HG03442 (cell line): ENCODE data around the gene SARDH.
"Not testable (repeated sequence)": the region's sequence is repeated elsewhere in the genome, so short reads cannot be mapped to it uniquely, and the experiment has no call there.

Experiments used
- ATAC-seq: cut with Tn5 transposase; IDR thresholded peaks from one replicate; pipeline ENCODE4 v1.9.1; 2021; ENCODE audit warnings: mild to moderate bottlenecking, moderate library complexity; ENCODE audit not compliant: unreplicated experiment

SARDH gene

GRCh38 chr9:133635533-133636531, 102.3 kb downstream of the SARDH start, which contains the start of gene DBH:
Gene DBH (plus strand): TSS chr9:133636363. CDS start chr9:133636372, 9 bp downstream.
- no peak for ATAC-seq

GRCh38 chr9:133635098-133635497, 103.1 kb downstream of the SARDH start:
- no peak for ATAC-seq

GRCh38 chr9:133634081-133634691, 104.0 kb downstream of the SARDH start:
- no peak for ATAC-seq

DNA sequence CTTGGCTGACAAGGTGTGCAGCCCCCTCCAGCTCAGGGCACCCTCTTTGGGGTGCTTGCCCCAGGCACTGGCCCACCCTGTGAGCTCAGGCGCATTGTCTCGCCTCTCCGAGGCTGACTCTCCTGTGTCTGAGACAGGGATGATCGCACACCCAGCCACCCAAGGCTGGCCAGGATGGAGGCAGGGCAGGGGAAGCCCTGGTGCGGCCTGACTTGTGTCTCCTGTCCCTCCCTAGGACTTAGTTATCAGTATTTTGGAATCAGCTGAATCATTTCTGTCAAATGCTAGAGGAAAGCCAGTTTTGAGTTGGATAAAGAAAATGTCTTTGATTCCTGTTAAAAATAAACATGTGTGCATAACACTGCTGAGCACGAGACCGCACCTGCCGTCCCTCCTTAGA, 104.5 kb downstream of the SARDH start:
- no peak for ATAC-seq

- no peak for ATAC-seq
Observed at GRCh38 chr9:133632806-133633680, 105.1 kb downstream of the SARDH start.

DNA sequence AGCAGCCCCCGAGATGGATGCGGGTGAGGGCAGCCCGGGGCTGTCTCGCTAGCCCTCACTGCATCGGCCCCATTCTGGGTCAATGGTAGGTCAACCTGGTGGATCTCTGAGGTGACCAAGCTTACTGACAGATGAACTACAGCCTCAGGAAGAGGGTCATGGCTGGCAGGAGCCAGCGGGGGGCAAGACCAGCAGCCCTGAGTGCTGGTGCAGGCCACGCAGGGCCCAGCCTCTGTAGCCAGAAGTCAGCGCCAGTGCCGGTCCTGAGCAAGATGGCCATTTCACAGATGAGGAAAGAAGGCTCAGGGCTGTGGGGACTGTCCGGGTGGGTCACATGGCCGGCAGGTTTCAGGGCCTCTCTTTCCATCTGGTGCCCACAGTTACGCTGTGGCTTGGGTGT, 107.0 kb downstream of the SARDH start:
- ATAC-seq, result no peak

GRCh38 chr9:133629221-133630110, 108.7 kb downstream of the SARDH start:
- no peak for ATAC-seq

GRCh38 chr9:133628766-133629165, 109.4 kb downstream of the SARDH start:
- ATAC-seq, result no peak

- ATAC-seq, result no peak
Observed at GRCh38 chr9:133627341-133627740, 110.8 kb downstream of the SARDH start.

GRCh38 chr9:133626008-133626407, 112.1 kb downstream of the SARDH start:
- not testable (repeated sequence) for ATAC-seq

DNA sequence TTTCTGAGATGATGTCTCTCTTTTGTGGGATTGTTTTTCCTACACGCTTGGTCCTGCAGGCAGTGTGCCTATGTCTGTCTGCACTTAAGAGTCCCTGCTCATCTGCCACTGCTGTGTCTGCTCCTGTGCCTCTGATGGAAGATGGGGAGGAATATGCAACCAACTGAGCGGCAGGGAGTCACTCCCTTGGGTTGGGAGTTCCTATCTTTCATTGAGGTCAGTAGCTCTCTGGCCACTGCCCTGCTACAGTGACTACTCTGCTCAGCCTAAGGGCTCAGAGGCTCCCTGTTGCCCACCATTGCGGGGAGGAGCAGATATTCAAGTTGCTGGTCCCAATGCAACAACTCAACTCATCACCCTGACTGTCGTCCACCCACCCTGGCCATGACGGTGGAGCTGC, 115.6 kb downstream of the SARDH start:
- no peak for ATAC-seq

- ATAC-seq, result no peak
Observed at GRCh38 chr9:133621725-133622267, 116.4 kb downstream of the SARDH start.

DNA sequence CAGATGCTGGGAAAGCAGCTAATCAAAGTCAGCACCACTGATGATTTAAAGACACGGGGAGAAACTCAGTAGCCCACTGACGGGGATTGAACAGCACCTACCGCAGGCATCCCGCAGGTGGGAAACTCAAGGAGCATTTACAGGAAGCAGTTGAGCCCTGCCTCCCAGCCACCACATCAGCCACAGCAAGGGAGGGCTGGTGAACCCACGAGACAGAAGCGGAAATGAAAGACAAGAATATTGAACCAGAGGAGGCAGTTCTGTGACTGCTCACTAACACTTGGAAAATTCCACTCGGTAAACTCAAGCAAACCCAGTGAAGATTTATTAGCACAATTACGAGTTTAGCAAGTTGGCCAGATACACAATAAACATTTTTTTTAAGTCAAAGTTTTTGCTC, 118.4 kb downstream of the SARDH start:
- peak; percentile 45 for ATAC-seq

- ATAC-seq, result no peak
Observed at GRCh38 chr9:133618726-133619125, 119.4 kb downstream of the SARDH start.

- ATAC-seq, result no peak
Observed at GRCh38 chr9:133616643-133617405, 121.3 kb downstream of the SARDH start.

- no peak for ATAC-seq
Observed at GRCh38 chr9:133615606-133616188, 122.5 kb downstream of the SARDH start.

- ATAC-seq, result no peak
Observed at GRCh38 chr9:133615186-133615585, 123.0 kb downstream of the SARDH start.

DNA sequence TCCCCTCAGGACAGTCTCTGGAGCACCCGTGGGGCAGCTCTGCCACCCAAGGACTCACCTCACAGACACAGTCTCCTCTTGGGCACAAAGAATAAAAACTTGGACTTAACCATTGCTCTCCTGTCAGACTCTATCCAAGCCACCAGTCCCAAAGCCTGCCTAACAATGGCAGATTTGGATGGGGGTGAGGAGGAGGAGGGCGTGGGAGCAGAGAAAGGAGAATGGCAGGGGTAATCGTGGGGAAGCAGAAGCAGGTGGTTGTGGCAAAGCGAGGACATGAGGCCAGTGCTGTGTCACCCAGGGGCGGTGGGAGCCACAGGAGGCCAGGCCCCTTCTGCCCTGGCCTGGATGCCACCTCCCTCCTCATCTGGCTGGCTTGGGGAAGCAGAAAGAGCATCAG, 123.5 kb downstream of the SARDH start:
- ATAC-seq, result no peak

DNA sequence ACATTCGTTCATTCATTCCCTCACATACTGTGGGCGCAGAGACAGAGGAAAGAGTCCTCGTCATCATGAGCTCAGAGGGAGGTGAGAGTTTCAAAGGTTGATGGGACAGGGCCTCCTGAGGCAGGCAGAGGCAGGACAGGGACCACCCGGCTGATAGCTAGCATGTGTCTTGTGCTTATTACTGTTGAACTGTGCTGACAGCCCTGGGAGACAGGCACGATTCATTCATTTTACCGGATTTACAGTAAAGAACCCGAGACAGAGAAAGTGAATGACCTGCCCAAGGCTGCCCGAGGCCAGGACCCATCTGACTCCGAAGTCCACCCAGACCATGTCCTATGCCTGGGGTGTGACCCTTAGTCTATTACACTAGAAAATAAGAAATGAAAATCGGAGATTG, 124.1 kb downstream of the SARDH start:
- ATAC-seq, result no peak
